BE2C (cell line): ENCODE data around the gene COPS9.

ENCODE experiments used
- DNase-seq: peaks from one replicate; pipeline ENCODE4 v3.0.0-alpha.2; 2020
- H3K27me3 ChIP-seq: fragments of 250-450 bp; sonication (Bioruptor Pico); 2 replicates; pipeline ENCODE4 v1.5.1; 2020; ENCODE audit warnings: mild to moderate bottlenecking
- H3K36me3 ChIP-seq: fragments of 250-450 bp; sonication (Bioruptor Pico); 2 replicates; pipeline ENCODE4 v1.5.1; 2020; ENCODE audit warnings: mild to moderate bottlenecking
- H3K4me1 ChIP-seq: fragments of 250-450 bp; sonication (Bioruptor Pico); 2 replicates; pipeline ENCODE4 v1.5.1; 2020
- H3K4me3 ChIP-seq: 2 replicates; pipeline ENCODE4 v1.5.1; 2011; ENCODE audit warnings: low read depth, low read length
- H3K9me3 ChIP-seq: fragments of 250-450 bp; sonication (Bioruptor Pico); 2 replicates; pipeline ENCODE4 v1.5.1; 2020
- TF ChIP-seq, protein P1 (sequence below): IDR thresholded peaks from 2 replicates; pipeline ENCODE4 v1.5.1; 2012; ENCODE audit warnings: mild to moderate bottlenecking, low read depth, low read length

Gene COPS9

GRCh38 chr2:240131296-240131695 lies 4.8 kb downstream of the COPS9 start:
- Histone ChIP-seq H3K27me3 (no peaks in the 10 kb centered on the region), H3K9me3 (no peaks in the 10 kb centered on the region), H3K4me3 (no peak overlapping the region), H3K36me3 (peaks cover 58% of the 10 kb centered on the region), H3K4me1 (no peaks in the 10 kb centered on the region; the same call in 1 of the 2 replicates)
- no peak for DNase-seq
- TF ChIP-seq, protein P1, sequence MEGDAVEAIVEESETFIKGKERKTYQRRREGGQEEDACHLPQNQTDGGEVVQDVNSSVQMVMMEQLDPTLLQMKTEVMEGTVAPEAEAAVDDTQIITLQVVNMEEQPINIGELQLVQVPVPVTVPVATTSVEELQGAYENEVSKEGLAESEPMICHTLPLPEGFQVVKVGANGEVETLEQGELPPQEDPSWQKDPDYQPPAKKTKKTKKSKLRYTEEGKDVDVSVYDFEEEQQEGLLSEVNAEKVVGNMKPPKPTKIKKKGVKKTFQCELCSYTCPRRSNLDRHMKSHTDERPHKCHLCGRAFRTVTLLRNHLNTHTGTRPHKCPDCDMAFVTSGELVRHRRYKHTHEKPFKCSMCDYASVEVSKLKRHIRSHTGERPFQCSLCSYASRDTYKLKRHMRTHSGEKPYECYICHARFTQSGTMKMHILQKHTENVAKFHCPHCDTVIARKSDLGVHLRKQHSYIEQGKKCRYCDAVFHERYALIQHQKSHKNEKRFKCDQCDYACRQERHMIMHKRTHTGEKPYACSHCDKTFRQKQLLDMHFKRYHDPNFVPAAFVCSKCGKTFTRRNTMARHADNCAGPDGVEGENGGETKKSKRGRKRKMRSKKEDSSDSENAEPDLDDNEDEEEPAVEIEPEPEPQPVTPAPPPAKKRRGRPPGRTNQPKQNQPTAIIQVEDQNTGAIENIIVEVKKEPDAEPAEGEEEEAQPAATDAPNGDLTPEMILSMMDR = no peak

- no peak overlapping the region for H3K4me3 ChIP-seq
- H3K36me3 ChIP-seq = peaks cover 58% of the 10 kb centered on the region
- no peaks in the 10 kb centered on the region for H3K9me3 ChIP-seq
- H3K4me1 ChIP-seq = no peaks in the 10 kb centered on the region; the same call in 1 of the 2 replicates
- TF ChIP-seq, protein P1 = no peak
- peak; percentile 3 for DNase-seq
- no peaks in the 10 kb centered on the region for H3K27me3 ChIP-seq
Observed at GRCh38 chr2:240130393-240131195, 5.5 kb downstream of the COPS9 start.

DNA sequence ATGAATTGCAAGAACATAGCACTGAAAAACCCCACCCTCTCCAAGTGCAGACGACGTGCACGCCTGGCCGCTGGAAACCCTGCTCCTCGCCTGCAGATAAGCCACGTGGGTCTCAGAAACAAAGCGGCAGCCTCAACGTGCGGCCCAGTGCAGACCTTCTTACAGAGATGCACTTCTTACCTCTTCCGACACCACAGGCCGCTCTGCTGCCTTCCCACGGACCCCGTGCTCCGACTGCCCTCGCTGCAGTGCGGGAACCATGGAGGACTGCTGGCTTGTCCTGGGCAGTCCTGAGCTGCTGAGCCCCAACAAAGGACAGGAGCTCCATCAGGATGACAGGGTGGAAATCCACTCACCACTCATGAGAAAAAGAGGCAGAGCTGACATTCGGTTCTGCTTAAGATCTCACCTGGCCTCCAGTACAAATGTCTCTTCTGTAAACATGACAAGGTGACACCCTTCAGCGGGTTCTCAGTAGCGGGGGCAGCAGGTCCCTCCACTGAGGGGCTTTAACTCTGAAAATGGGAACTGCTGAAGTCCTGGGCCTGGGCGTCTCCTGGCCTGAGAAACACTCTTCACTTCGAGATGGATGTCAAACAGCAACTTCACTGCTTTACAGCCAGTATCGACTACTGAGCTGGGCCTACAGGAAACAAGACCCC lies 6.2 kb downstream of the COPS9 start:
- Histone ChIP-seq H3K36me3 (peaks cover 58% of the 10 kb centered on the region), H3K9me3 (no peaks in the 10 kb centered on the region), H3K4me1 (no peaks in the 10 kb centered on the region), H3K27me3 (no peaks in the 10 kb centered on the region), H3K4me3 (no peak overlapping the region)
- TF ChIP-seq, protein P1 = no peak
- DNase-seq = no peak

- H3K36me3 ChIP-seq = peaks cover 58% of the 10 kb centered on the region
Observed at GRCh38 chr2:240129311-240129710, 6.8 kb downstream of the COPS9 start.

GRCh38 chr2:240128608-240129145 lies 7.4 kb downstream of the COPS9 start:
- Histone ChIP-seq H3K4me3 (no peak overlapping the region), H3K36me3 (peaks cover 57% of the 10 kb centered on the region), H3K4me1 (no peaks in the 10 kb centered on the region), H3K9me3 (no peaks in the 10 kb centered on the region), H3K27me3 (no peaks in the 10 kb centered on the region)
- TF ChIP-seq, protein P1 = no peak
- no peak for DNase-seq

More at GRCh38 chr2:240129311-240129710, 6.8 kb downstream of the COPS9 start:
- no peak for DNase-seq
- H3K4me3 ChIP-seq = no peak overlapping the region
- no peaks in the 10 kb centered on the region for H3K9me3 ChIP-seq
- no peaks in the 10 kb centered on the region for H3K27me3 ChIP-seq
- no peaks in the 10 kb centered on the region for H3K4me1 ChIP-seq
- TF ChIP-seq, protein P1 = no peak
